HG02981 (cell line): ENCODE data around the gene PARP15.
"Not testable (repeated sequence)": the region's sequence is repeated elsewhere in the genome, so short reads cannot be mapped to it uniquely, and the experiment has no call there.

ENCODE experiments used
- ATAC-seq: cut with Tn5 transposase; IDR thresholded peaks from one replicate; pipeline ENCODE4 v1.9.1; 2021; ENCODE audit warnings: mild to moderate bottlenecking, moderate library complexity; ENCODE audit not compliant: unreplicated experiment

Gene PARP15

GRCh38 chr3:122577409-122578031, at the start of gene PARP15:
PARP15 (plus strand) TSS chr3:122577650; CDS start chr3:122577668, 18 bp downstream.
- no peak for ATAC-seq

GRCh38 chr3:122530164-122530563, 47.3 kb upstream of the PARP15 start:
- ATAC-seq, result no peak

- ATAC-seq, result no peak
These were observed 44.0 kb upstream of the PARP15 start for GRCh38 chr3:122533480-122533879.

GRCh38 chr3:122533931-122534334, 43.5 kb upstream of the PARP15 start:
- ATAC-seq, result peak; percentile 99

- ATAC-seq, result no peak
These were observed 41.4 kb upstream of the PARP15 start for GRCh38 chr3:122535964-122536631.

- no peak for ATAC-seq
These were observed 40.8 kb upstream of the PARP15 start for GRCh38 chr3:122536632-122537001.

GRCh38 chr3:122538956-122539490, 38.4 kb upstream of the PARP15 start:
- ATAC-seq, result no peak

- no peak for ATAC-seq
These were observed 31.3 kb upstream of the PARP15 start for GRCh38 chr3:122546151-122546550.

- no peak for ATAC-seq
These were observed 29.4 kb upstream of the PARP15 start for GRCh38 chr3:122548076-122548475.

- no peak for ATAC-seq
These were observed 28.8 kb upstream of the PARP15 start for GRCh38 chr3:122548619-122549018.

- ATAC-seq, result no peak
These were observed 24.3 kb upstream of the PARP15 start for GRCh38 chr3:122553171-122553570.

GRCh38 chr3:122555275-122556071, 22.0 kb upstream of the PARP15 start:
- no peak for ATAC-seq

- ATAC-seq, result no peak
These were observed 20.1 kb upstream of the PARP15 start for GRCh38 chr3:122557356-122557755.

- no peak for ATAC-seq
These were observed 18.8 kb upstream of the PARP15 start for GRCh38 chr3:122558605-122559004.

GRCh38 chr3:122559906-122560305, 17.5 kb upstream of the PARP15 start:
- no peak for ATAC-seq

- ATAC-seq, result no peak
These were observed 16.8 kb upstream of the PARP15 start for GRCh38 chr3:122560680-122561079.

GRCh38 chr3:122562923-122563716, 14.3 kb upstream of the PARP15 start:
- ATAC-seq, result no peak

- peak; percentile 10 for ATAC-seq
These were observed 13.8 kb upstream of the PARP15 start for GRCh38 chr3:122563717-122564025.

GRCh38 chr3:122564155-122564912, 13.1 kb upstream of the PARP15 start, which contains the start of the genes DTX3L and PARP9:
DTX3L (plus strand) TSS chr3:122564338; CDS start chr3:122564427, 89 bp downstream.
PARP9 (minus strand) TSS chr3:122564300; CDS start chr3:122559620, 4,680 bp downstream.
- ATAC-seq, result peak; percentile 82

GRCh38 chr3:122568131-122568530, 9.3 kb upstream of the PARP15 start:
- not testable (repeated sequence) for ATAC-seq
